GOT3 (cell line): Measurements from ENCODE around the gene UBE4B.

Experiments
- DNase-seq: peaks from one replicate; lab custom pipeline; 2025; ENCODE audit warnings: mixed read lengths; lab: John Stamatoyannopoulos, UW

The UBE4B gene

DNA sequence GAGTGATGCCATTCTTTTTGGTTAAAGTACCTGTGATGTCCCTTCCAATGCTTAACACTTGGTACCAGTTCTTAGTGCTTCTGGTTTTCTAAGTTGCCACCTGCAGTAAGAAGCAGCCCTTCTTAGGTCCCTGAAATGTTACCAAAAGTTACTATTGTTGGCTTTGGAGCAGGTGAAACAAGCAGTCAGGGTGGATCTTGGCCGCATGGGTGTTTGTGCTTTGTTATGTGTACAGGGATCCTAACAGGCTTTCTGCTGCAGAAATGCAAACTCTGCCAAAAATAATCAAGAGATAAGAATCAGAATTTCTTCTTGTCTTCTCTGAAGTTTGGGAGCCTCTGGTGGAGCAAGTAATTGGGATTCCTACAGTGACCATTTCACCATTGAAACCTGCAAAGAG lies 84.4 kb downstream of the UBE4B start:
- no peak for DNase-seq

DNA sequence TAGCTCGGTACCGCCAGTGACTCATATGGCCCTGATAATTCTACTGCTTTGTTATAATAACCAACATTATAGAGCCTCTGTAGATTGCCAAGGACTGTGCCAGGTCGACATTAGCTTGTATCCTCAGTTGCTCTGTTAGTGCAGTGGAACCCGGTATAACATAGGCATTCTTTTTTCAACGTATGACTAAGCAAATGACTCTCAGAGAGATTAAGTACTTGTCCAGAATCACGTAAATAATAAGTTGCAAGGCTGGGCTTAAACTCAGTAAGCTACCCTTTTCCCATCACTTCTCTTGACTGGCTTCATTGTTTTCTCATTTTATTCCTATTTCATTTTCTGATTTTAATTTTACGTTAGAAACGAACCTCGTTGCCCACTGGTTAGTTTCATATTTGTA lies 85.1 kb downstream of the UBE4B start:
- DNase-seq: no peak

DNA sequence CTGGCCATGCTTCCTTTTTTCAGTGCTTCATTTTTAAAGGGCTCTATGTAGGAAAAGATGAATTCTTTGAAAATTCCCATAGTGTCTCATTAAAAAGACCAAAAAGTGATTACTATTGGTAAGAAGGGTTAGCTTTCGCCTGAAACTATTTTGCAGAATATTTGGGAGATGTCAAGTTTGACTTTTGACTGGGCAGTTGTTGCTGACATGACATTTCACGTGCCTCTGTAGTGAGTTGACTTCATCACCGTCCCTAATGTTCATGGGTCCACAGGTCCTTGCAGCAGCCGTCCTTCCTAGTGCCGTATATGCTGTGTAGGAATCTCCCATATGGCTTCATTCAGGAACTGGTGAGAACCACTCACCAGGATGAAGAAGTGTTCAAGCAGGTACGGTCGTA lies 88.9 kb downstream of the UBE4B start:
- no peak for DNase-seq

DNA sequence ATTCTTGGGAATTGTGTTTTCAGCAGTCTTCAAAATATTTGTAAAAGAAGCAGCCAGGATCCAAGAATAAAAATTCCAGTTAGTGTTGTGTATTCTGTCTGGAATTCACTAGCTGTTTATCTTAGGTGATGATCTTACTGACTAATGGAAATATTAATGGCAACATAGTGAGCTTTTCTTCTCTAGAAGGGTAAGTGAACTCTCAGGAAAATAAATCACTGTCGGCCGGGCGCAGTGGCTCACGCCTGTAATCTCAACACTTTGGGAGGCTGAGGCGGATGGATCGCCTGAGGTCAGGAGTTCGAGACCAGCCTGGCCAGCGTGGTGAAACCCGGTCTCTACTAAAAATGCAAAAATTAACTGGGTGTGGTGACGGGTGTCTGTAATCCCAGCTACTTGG lies 90.2 kb downstream of the UBE4B start:
- no peak for DNase-seq

DNA sequence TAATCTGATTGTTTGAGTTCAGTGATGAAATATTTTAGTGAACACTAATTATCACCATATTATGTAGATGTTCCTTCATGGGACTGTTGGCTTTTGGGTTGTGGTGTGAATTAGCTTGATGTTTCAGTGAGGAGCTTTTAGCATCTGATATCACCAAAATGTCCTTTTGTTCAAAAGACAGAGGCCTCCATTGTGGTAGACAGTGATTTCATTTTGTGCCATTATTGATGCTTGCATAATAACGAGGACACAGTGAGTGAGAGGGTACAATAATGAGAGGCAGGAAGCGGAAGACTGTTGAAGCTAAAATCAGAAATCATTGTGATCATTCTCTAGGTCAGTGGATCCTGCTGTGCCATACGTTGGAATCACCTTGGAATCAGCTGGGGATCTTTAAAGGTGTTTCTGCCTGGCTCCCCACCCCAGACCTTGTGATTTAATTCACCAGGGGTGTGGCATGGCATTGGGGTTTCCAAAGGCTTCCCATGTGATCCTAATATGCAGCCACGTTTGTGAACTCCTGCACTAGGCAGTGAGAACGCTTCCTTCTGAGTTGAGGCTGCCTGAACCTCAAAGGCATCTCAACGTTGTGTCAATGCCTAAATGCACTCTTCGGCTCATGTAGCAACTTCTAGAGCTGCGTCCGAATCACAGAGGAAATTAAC lies 95.5 kb downstream of the UBE4B start:
- DNase-seq: no peak

DNA sequence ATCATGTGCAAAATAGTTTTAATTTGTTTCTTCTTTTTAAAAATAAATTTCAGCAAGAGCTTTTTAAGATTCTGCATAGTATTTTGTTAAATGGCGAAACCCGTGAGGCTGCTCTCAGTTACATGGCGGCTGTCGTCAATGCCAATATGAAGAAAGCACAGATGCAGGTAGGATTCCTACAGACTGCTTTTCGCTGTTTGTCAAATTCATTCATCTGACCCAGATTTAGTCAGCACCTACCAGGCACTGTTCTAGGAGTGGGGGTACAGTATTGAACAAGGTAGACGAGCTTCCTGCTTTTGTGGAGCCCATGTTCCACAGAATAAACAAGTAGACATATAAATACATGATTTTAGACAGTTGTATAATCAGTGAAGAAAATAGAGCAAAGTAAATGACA lies 99.6 kb downstream of the UBE4B start:
- DNase-seq: no peak

DNA sequence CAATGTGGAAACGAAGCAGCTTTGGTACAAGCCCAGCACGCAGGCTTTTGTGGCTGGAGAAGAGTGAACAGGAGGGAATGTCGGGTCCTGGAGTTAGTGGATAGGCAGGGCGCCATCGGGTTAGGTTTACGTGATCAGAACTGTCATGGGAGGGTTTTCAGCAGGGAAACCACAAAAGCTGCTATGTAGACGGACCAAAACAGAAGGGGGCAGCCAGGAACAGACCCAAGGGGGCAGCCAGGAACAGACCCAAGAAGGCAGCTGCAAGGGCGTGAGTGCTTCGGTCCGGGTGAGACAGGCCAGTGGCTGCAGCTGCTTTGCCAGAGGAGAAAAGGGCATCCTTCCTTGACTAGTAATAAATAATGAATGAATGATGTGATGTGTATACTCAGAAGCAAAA lies 100.1 kb downstream of the UBE4B start:
- DNase-seq: no peak

DNA sequence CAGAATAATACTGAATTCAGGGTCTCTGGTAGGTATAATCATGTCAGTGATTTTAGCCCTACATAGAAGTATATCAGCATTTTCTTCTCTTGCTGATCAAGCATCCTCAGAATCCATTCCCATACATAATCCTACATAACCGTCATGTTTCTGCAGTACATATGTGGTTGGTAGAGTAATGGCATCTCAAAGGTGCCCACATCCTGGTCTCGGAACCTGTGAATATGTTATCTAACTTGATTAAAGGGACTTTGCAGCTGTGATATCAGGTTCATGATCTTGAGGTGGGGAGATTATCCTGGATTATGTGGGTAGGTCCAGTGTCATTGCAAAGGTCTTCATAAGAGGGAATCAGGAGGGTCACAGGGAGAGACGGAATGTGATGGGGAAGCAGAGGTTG lies 108.2 kb downstream of the UBE4B start:
- no peak for DNase-seq

DNA sequence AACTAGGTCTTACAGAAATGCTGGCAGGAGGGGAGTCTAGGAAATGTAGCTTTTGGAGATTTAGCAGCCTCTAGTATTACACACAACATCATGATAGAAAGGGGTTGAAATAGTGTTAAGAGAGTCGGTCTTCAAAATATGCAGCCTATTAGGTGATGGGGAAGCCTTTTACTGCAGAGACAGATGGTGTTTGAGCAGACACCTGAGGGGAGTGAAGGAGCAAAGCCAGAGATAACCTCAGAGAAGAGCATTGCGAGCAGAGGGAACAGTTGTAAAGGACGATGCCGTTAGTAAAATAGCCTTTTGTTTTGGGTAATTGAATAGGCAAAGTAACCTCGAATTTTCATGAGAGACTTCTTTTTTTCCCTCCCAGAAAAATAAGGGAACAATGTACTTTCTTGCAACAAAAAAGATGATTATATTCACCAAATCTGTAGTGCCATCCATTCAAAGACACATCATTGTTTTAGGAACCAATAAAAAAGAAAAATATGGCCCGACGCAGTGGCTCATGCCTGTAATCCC lies 111.3 kb downstream of the UBE4B start:
- DNase-seq: no peak

DNA sequence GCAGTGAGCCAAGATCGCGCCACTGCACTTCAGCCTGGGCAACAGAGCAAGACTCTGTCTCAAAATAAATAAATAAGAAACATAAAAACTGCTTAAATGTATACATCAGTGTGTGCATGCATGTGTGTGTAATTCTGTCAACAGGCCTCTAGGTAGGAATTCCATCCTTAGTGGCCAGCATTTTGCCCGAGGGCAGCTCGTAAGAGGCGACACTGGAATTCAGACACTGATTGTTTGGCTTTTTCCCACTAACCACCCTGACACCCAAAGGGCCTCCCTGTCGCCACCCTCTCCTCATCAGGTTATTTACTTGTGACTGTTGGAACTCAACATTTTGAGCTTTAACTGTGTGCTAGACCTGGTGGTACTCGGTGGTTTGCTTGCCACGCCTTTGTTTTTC lies 113.6 kb downstream of the UBE4B start:
- no peak for DNase-seq

DNA sequence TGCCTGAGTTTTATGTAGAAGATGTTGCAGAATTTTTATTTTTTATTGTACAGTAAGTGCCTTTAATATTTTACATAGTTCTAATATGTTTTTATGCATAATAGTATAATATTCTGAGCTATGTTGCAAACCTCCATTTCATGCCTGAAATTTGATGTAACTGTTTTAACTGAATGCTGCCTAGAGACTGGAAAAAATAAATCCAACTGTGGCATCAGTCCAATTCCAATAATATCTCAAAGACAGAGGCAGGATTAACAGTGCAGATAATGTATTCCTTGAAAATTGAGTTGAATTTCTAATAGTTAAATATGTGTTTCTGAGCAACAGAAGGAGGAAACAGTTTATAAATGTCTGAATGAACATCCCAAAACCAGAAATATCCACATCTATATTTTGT lies 116.5 kb downstream of the UBE4B start:
- DNase-seq: no peak

DNA sequence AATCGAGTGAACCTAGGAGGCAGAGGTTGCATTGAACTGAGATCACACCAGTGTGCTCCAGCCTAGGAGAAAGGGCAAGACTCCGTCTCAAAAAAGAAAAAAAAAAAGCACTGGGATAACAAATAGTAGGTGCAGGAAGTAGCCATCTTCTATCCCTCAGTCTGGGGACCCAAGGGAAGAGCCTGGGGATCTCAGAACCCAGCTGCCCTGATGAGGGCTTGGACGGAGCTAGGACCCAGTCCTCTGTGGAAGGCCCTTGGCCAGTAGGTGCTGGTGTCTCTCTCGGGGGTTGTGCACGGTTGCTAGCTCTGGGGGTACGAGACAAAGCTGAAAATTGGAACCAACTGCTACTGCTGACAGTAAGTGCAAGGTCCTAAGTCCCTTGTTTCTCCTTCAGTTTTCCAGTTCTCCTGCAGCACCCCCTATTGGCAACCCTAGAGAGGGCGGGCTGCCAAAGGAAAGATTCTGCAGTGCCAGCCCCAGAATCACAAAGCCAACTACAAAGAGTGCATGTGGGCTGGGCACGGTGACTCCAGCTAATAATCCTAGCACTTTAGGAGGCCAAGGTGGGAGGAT lies 120.0 kb downstream of the UBE4B start:
- DNase-seq: no peak

DNA sequence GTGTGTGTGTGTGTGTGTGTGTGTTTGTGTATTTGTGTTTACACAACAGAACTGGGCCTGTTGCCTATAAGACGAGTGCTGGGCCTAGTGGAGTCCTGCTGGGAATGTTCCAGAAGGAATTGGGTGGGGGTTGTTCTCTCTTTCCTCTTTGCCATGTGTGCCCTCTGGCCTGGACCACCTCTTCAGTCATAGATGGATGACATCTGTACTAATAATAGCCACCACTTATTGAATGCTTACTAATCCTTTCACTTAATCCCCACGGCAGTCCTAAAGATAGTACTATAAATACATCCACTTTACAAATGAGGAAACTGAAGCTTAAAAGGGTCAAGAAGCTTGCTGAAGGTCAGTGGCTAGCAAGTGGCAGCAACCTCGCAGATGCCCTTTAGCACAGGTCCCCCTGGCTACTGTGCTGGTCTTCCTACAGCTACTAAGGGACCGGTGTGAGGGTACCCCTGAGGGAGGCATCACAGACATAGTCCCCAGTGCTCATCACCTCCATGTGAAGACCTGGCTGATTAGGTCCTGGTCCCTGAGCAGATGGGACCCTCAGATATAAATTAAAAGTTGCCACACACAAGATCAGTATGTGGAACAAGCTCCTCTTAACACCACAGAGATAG lies 122.4 kb downstream of the UBE4B start:
- no peak for DNase-seq

DNA sequence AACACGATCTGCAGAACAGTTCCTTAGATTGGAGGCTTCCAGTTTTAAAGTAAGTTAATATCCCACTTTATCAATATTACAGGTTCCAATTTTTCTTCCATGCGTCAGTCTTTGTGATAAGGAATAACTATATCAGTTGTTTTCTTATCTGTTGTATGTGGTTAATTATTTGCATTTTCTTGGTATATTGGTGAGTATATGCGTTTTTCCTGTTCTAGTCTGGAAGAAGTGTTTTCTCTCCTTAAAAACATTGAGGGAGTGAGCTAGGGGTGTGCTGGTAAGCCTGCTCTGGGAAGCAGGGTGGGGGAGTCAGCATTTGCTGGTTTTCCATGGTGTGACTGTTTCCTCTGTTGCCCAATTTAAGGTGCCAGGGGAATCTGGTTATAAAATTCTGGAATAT lies 127.4 kb downstream of the UBE4B start:
- no peak for DNase-seq

DNA sequence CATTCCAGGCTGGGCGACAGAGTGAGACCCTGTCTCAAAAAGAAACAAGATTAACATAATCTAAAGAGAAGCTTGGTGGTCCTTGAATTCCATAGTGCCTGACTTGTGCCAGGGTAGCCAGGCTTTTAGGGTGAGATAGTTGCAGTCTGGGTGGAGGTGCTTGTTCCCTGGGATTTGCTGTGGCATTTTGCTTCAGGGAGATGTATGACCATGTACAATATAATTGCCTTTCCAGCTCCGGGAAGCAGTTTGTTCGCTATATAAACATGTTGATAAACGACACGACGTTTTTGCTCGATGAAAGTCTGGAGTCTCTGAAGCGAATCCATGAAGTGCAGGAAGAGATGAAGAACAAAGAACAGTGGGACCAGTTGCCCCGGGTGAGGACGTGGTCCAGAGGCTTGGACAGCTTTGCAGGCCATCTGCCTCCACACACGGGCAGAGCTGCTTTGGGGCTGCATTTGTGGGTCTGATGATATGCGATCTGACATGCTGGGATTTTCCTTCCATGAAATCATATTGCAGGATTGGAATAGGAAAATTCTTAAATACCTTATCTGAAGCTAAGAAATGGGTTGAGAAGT lies 128.2 kb downstream of the UBE4B start:
- no peak for DNase-seq

DNA sequence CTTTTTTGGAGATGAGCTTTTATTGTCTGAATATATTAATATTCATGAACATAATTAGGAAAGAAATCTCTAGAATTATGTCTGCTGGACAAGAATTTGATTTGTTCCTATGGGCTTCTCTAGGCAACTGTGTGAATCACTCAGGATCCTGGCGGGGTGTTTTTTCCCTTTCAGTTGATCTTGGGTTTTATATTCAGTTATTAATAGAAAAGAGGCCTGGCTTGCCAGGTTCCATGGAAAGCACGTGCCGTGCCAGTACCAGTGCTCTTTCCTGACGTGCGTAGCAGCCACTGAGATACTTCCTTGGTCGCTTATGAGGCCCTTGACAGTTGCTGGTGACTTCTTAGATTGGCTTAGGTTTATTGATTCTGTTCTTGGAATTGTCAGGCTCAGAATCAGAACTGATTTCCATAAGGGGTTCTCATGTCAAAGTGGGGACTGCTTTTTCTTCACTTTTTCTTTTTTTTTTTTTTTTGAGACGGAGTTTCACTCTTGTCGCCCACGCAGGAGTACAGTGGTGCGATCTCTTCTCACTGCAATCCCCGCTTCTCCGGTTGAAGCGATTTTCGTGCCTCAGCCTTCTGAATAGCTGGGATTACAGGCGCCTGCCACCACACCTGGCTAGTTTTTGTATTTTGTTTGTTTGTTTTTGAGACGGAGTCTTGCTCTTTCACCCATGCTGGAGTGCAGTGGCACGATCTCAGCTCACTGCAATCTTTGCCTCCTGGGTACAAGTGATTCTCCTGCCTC lies 129.0 kb downstream of the UBE4B start:
- DNase-seq: no peak

DNA sequence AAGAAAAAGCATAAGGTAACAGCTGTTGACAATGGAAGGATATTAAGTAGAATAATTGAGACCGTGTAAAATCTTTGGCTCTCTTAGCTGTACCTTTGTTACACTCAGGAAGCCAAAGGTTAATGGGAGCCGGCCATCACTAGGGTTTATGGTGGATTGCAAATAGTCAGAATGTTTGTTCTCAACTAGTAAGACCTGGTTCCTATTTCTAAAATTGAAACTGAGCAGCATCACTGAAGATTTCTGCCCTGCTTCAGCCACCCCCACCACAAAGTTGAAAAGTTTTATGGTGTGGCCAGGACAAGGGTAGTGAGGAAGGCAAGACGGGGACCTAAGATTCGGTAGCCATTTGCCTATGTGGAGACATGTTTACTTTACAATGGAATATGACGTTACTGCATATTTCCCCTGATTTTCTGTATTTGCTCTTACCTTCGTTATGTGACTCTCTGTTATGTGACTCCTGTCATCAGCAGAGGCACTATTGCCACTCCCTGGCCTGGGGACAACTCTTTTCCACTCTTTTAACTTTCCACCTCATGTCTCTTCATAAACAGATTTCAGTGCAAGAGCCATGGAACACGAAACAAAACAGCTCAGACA lies 136.3 kb downstream of the UBE4B start:
- DNase-seq: no peak

DNA sequence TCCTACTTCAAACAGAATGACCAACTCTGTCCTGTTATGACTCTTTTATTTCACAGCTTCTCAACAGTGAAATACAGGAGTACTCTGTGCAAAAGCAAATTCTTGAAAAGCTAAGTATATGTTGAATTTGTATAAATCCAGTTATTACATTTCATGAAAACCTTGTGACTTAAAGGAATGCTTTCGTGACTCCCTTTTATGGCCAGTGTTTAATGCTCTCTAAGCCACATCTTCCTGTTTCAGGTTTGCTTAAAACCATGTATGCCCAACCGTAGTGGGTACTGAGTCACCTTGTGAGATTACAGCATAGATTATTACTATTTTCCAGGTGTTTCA lies 137.4 kb downstream of the UBE4B start:
- DNase-seq: no peak

DNA sequence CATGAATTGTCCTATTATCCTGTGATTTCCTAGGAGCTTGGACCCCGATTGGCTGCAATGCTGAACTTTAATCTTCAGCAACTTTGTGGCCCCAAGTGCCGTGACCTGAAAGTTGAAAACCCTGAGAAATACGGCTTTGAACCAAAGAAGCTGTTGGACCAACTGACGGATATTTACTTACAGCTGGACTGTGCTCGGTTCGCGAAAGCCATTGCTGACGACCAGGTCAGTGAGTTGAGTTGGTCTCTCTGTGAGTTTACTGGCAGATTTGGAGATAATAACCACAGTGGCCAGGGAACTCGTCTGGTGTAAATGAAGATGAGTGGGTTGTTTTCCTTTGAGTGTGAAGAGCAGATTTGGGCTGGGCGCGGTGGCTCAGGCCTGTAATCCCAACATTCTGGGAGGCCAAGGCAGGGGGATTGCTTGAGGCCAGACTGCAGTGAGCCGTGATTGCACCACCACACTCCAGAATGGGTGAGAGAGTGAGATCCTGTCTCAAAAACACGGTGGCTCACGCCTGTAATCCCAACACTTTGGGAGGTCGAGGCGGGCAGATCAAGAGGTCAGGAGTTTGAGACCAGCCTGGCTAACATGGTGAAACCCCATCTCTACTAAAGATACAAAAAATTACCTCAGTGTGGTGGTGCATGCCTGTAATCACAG lies 138.5 kb downstream of the UBE4B start:
- DNase-seq: no peak

DNA sequence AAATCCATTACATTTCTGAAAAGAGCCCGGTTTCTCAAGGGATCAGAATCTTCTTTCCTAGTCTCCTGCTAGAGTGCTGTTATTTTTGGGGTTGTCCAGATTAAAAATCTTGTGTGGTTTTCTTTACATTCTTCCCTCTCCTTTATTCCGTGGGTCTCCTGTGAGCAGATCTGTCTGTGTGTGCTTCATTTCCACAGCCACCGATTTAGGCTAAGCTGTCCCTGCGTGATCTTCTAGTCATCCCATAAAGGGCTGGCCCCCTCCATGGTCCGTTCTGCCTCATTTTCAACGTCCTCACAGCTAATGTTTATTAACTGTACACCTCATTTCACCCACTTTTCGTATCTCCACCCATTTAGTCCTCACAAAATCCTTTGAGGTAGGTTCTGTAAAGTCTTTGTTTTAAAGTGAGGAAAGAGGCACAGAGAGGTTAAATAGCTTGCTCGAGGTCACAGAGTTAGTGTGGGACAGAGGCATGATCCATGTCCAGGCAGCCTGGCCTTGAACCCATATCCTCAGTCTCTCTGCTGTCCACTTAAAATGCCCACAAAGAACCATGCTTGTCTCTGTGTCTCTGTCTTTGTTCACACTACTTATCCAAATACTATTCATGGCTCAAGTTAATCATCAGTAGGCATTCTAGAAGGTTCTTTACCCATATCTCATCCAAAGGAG lies 139.4 kb downstream of the UBE4B start:
- DNase-seq: no peak

DNA sequence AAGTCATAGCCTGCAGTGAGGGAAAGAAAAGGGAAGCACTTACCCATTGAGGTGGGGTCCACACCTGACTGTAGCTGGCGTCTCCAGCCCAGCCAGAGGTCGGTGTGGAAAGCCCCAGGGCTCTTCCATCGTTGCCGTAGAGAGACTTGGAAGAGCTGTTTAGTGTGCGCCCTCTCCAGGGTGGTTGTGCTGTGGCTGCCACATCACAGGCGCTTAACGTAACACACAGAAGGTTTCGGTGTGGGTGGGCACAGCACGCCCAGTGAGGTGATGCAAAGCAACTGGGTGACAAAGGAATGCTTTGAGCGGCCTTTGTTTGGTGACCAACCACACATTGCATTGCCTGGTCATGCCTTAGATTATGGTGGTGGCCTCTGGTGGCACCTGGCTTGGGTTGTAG lies 140.8 kb downstream of the UBE4B start:
- DNase-seq: no peak
